GM12878 (cell line): ENCODE data around the gene TCF7. TPM values are rescaled to one million over a fixed set of nuclear protein-coding genes. Genes with fewer than 3 reads are reported as not detected.

ENCODE experiments used
- BMI1 ChIP-seq: fragments of 450-650 bp; IDR thresholded peaks from 2 replicates; pipeline ENCODE4 v1.6.1; 2016; ENCODE audit warnings: mild to moderate bottlenecking, moderate library complexity, borderline replicate concordance
- MEF2B ChIP-seq: fragments of 450-650 bp; IDR thresholded peaks from 2 replicates; pipeline ENCODE4 v1.6.1; 2018; ENCODE audit warnings: mild to moderate bottlenecking, moderate library complexity; ENCODE audit not compliant: partially characterized antibody, poor library complexity, severe bottlenecking
- PRDM15 ChIP-seq: fragments of 450-650 bp; formaldehyde crosslinking; IDR thresholded peaks from 2 replicates; pipeline ENCODE4 v1.4.0; 2020; ENCODE audit warnings: mild to moderate bottlenecking, moderate library complexity
- TCF12 ChIP-seq: IDR thresholded peaks from 2 replicates; pipeline ENCODE4 v1.6.1; 2011; ENCODE audit warnings: low read depth, mild to moderate bottlenecking, low read length
- ZNF207 ChIP-seq: fragments of 450-650 bp; IDR thresholded peaks from 2 replicates; pipeline ENCODE4 v1.6.1; 2014; ENCODE audit warnings: antibody characterized with exemption, mild to moderate bottlenecking, borderline replicate concordance
- ZNF217 ChIP-seq: fragments of 450-650 bp; IDR thresholded peaks from 2 replicates; pipeline ENCODE4 v1.6.1; 2017; ENCODE audit warnings: antibody characterized with exemption, mild to moderate bottlenecking
- polyA plus RNA-seq, 11 experiments: library from polyadenylated mRNA; depleted of rRNA in 4 of 11; unstranded in 6 of 11; stranded (reverse) in 5 of 11; fragments of >200 nt; fragmentation: Nextera tagmentation in 4 of 11; fragmentation: Illumina TruSeq in 1 of 11; extraction: Ambion mirVana in 4 of 11; extraction: Trizol in 1 of 11; gene quantifications; 1 replicate in 1 of 11; 2 replicates in 10 of 11; pipeline versions ENCODE4 v1.2.1 to v1.2.3, GENCODE V29; 2011 to 2016; ENCODE audit warnings: inconsistent platforms in 2 of 11, missing spikeins in 2 of 11, low read depth in 1 of 11
- total RNA-seq, 4 experiments: library from RNA; depleted of rRNA in 3 of 4; stranded (reverse); fragments of >200 nt in 3 of 4; fragmentation: Illumina TruSeq in 1 of 4; extraction: Trizol in 1 of 4; gene quantifications; 2 replicates each; pipeline versions ENCODE4 v1.2.1 to v1.2.3, GENCODE V29; 2013 to 2021
- TF ChIP-seq, protein P1 (sequence below): fragments of 450-650 bp; IDR thresholded peaks from 2 replicates; pipeline ENCODE4 v1.6.1; 2017; ENCODE audit warnings: mild to moderate bottlenecking, moderate library complexity
- TF ChIP-seq, protein P2 (sequence below): fragments of 450-650 bp; formaldehyde crosslinking; IDR thresholded peaks from 2 replicates; pipeline ENCODE4 v1.4.0; 2022; ENCODE audit warnings: mild to moderate bottlenecking, moderate library complexity

TCF7 gene
- total and polyA plus RNA-seq, 10 of the 15 experiments (the other 5 are each of a cell fraction or from before 2014, with no cell fraction given) = 10.0 to 60.2 (median 23.6) TPM

DNA sequence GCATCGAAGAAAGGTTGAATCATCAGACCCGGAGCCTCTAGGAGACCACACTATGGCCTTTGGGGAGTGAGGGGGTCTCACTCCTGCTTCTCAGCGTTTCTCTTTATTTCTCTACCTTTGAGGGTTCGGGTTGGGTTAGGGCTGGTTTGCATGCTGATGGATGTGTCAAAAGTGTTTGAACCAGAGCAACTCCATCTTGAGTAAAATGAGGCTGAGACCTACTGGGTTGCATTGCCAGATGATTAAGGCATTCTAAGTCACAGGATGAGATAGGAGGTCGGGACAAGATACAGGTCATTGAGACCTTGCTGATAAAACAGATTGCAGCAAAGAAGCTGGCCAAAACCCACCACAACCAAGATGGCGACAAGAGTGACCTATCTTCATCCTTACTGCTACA, 44.9 kb upstream of the TCF7 start (continued):
- TF ChIP-seq, protein P1, sequence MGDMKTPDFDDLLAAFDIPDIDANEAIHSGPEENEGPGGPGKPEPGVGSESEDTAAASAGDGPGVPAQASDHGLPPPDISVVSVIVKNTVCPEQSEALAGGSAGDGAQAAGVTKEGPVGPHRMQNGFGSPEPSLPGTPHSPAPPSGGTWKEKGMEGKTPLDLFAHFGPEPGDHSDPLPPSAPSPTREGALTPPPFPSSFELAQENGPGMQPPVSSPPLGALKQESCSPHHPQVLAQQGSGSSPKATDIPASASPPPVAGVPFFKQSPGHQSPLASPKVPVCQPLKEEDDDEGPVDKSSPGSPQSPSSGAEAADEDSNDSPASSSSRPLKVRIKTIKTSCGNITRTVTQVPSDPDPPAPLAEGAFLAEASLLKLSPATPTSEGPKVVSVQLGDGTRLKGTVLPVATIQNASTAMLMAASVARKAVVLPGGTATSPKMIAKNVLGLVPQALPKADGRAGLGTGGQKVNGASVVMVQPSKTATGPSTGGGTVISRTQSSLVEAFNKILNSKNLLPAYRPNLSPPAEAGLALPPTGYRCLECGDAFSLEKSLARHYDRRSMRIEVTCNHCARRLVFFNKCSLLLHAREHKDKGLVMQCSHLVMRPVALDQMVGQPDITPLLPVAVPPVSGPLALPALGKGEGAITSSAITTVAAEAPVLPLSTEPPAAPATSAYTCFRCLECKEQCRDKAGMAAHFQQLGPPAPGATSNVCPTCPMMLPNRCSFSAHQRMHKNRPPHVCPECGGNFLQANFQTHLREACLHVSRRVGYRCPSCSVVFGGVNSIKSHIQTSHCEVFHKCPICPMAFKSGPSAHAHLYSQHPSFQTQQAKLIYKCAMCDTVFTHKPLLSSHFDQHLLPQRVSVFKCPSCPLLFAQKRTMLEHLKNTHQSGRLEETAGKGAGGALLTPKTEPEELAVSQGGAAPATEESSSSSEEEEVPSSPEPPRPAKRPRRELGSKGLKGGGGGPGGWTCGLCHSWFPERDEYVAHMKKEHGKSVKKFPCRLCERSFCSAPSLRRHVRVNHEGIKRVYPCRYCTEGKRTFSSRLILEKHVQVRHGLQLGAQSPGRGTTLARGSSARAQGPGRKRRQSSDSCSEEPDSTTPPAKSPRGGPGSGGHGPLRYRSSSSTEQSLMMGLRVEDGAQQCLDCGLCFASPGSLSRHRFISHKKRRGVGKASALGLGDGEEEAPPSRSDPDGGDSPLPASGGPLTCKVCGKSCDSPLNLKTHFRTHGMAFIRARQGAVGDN = peak; percentile 99
- TF ChIP-seq MEF2B (no peak), BMI1 (no peak), ZNF207 (no peak), ZNF217 (no peak), TCF12 (no peak), PRDM15 (peak; percentile 89)
- TF ChIP-seq, protein P2, sequence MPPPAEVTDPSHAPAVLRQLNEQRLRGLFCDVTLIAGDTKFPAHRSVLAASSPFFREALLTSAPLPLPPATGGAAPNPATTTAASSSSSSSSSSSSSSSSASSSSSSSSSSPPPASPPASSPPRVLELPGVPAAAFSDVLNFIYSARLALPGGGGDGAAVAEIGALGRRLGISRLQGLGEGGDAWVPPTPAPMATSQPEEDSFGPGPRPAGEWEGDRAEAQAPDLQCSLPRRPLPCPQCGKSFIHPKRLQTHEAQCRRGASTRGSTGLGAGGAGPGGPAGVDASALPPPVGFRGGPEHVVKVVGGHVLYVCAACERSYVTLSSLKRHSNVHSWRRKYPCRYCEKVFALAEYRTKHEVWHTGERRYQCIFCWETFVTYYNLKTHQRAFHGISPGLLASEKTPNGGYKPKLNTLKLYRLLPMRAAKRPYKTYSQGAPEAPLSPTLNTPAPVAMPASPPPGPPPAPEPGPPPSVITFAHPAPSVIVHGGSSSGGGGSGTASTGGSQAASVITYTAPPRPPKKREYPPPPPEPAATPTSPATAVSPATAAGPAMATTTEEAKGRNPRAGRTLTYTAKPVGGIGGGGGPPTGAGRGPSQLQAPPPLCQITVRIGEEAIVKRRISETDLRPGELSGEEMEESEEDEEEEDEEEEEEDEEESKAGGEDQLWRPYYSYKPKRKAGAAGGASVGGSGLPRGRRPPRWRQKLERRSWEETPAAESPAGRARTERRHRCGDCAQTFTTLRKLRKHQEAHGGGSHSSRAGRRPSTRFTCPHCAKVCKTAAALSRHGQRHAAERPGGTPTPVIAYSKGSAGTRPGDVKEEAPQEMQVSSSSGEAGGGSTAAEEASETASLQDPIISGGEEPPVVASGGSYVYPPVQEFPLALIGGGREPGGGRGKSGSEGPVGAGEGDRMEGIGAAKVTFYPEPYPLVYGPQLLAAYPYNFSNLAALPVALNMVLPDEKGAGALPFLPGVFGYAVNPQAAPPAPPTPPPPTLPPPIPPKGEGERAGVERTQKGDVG (CRISPR knock-in tag) = peak; percentile 84; the same call in 1 of the 2 replicates
